Measurements from ENCODE around the gene LTN1.

LTN1 gene

DNA sequence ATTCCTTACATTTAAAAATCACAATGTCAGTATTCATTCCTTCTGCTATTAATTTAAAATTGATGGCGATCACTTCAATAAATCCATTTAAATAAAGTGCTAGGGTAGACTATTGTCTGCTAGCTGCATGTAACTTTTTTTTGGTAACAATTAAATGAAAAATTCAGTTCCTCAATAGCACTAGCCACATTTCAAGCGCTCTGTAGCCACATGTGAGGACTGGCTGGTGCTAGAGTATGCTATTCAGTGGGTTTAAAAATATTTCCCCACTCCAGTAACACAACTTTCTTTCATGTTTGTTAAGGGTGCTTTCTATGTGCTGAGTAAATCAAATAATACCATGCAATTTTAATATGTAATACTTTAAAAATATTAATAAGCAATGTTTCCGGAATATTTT, 108.2 kb downstream of the LTN1 start:
- DNase-seq (ENCODE audit: low read depth in 2 of 2): no peak

DNA sequence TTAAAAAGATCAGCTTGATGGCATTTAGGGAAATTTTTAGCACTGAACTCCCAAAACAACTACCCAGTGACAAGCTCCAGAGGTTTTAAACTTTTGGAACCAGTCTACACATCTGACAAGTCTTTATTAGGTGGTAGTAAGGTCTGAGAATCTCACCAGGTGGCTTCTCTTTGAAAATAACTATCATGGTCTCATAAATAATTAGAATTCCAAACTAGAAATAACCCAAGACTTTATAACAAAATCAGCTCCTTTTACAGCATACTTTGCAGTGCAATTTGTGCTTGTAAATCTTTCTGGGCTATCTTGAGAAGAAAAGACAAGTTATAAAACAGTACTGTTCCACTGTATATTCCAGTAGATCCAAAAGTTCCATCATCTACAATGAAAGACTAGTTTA, 108.7 kb downstream of the LTN1 start:
- DNase-seq (ENCODE audit: low read depth in 2 of 2): no peak

DNA sequence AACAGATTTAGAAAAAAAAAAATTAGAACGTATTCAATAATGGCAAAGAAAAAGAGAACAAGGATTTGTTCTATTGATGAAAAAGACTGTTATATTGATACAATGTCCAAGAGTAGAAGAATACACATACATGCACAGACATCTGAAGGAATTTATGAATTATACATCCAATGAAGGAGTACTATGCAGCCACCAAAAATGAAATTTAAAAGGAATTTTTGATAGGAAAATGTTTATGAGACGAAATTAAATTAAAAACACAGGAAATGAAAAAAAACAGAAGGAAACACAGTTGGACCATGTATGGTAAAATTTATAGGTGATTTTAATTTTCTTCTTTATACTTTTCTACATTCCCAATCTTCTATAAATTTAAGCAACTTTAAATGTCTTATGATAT, 110.3 kb downstream of the LTN1 start:
- DNase-seq (ENCODE audit: low read depth in 2 of 2): no peak

All from stimulated activated CD8-positive, alpha-beta memory T cell treated with anti-CD3 and anti-CD28 coated beads, Interleukin-7, amount 100 ng/mL, for 1 hour (primary cell).